Measurements from ENCODE around the gene CDK7.
"Not testable (repeated sequence)": the region's sequence is repeated elsewhere in the genome, so short reads cannot be mapped to it uniquely, and the experiment has no call there.

Gene CDK7

GRCh38 chr5:69255940-69256339, 21.3 kb downstream of the CDK7 start:
- not testable (repeated sequence) for H3K4me3 Mint-ChIP-seq, H3K27ac Mint-ChIP-seq, DNase-seq, H3K4me1 Mint-ChIP-seq, H3K9me3 Mint-ChIP-seq, ATAC-seq, H3K27me3 Mint-ChIP-seq
- peaks cover 22% of the 10 kb centered on the region for H3K36me3 Mint-ChIP-seq (ENCODE audit: low read depth)

GRCh38 chr5:69257577-69257976, 22.9 kb downstream of the CDK7 start:
- Mint-ChIP-seq H3K36me3 (ENCODE audit: low read depth) (peaks cover 29% of the 10 kb centered on the region), H3K9me3 (no peaks in the 10 kb centered on the region), H3K4me1 (no peaks in the 10 kb centered on the region), H3K27ac (no peak overlapping the region), H3K4me3 (no peak overlapping the region), H3K27me3 (no peaks in the 10 kb centered on the region)
- DNase-seq (no peak), ATAC-seq (no peak)

- Mint-ChIP-seq H3K4me3 (no peak overlapping the region), H3K4me1 (no peaks in the 10 kb centered on the region), H3K9me3 (no peaks in the 10 kb centered on the region), H3K27ac (no peak overlapping the region), H3K36me3 (ENCODE audit: low read depth) (peaks cover 36% of the 10 kb centered on the region), H3K27me3 (no peaks in the 10 kb centered on the region)
- ATAC-seq (no peak), DNase-seq (no peak)
Measured at GRCh38 chr5:69261034-69261433, 26.3 kb downstream of the CDK7 start.

GRCh38 chr5:69265931-69266330, 31.2 kb downstream of the CDK7 start:
- Mint-ChIP-seq H3K27me3 (no peaks in the 10 kb centered on the region), H3K27ac (no peak overlapping the region), H3K9me3 (no peaks in the 10 kb centered on the region)

GRCh38 chr5:69268899-69269298, 34.2 kb downstream of the CDK7 start:
- Mint-ChIP-seq H3K4me3 (no peak overlapping the region), H3K27ac (no peak overlapping the region), H3K27me3 (no peaks in the 10 kb centered on the region), H3K36me3 (ENCODE audit: low read depth) (peaks cover 25% of the 10 kb centered on the region), H3K9me3 (no peaks in the 10 kb centered on the region), H3K4me1 (peaks cover 5% of the 10 kb centered on the region)
- no peak for ATAC-seq
- no peak for DNase-seq

More at GRCh38 chr5:69265931-69266330, 31.2 kb downstream of the CDK7 start:
- Mint-ChIP-seq H3K4me1 (no peaks in the 10 kb centered on the region), H3K36me3 (ENCODE audit: low read depth) (peaks cover 32% of the 10 kb centered on the region), H3K4me3 (no peak overlapping the region)
- DNase-seq (no peak), ATAC-seq (peak; percentile 20)

- no peaks in the 10 kb centered on the region for H3K9me3 Mint-ChIP-seq
- peaks cover 5% of the 10 kb centered on the region for H3K4me1 Mint-ChIP-seq
- no peaks in the 10 kb centered on the region for H3K27me3 Mint-ChIP-seq
- ATAC-seq = no peak
- H3K36me3 Mint-ChIP-seq (ENCODE audit: low read depth) = peaks cover 27% of the 10 kb centered on the region
- no peak overlapping the region for H3K27ac Mint-ChIP-seq
- H3K4me3 Mint-ChIP-seq = no peak overlapping the region
- DNase-seq = no peak
Measured at GRCh38 chr5:69270840-69271239, 36.2 kb downstream of the CDK7 start.

GRCh38 chr5:69271376-69271775, 36.7 kb downstream of the CDK7 start:
- DNase-seq = no peak
- H3K4me3 Mint-ChIP-seq = no peak overlapping the region
- no peak for ATAC-seq
- peaks cover 5% of the 10 kb centered on the region for H3K4me1 Mint-ChIP-seq
- no peak overlapping the region for H3K27ac Mint-ChIP-seq
- no peaks in the 10 kb centered on the region for H3K27me3 Mint-ChIP-seq
- no peaks in the 10 kb centered on the region for H3K9me3 Mint-ChIP-seq
- H3K36me3 Mint-ChIP-seq (ENCODE audit: low read depth) = peaks cover 29% of the 10 kb centered on the region

GRCh38 chr5:69275563-69275962, 40.9 kb downstream of the CDK7 start:
- Mint-ChIP-seq H3K9me3 (no peaks in the 10 kb centered on the region), H3K4me1 (peaks cover 5% of the 10 kb centered on the region), H3K27me3 (no peaks in the 10 kb centered on the region), H3K27ac (no peak overlapping the region), H3K36me3 (ENCODE audit: low read depth) (peaks cover 36% of the 10 kb centered on the region), H3K4me3 (no peak overlapping the region)
- DNase-seq (no peak), ATAC-seq (no peak)

- Mint-ChIP-seq H3K4me1 (peaks cover 5% of the 10 kb centered on the region), H3K27me3 (no peaks in the 10 kb centered on the region), H3K36me3 (ENCODE audit: low read depth) (peaks cover 33% of the 10 kb centered on the region), H3K27ac (no peak overlapping the region), H3K9me3 (no peaks in the 10 kb centered on the region), H3K4me3 (no peak overlapping the region)
- ATAC-seq (no peak), DNase-seq (no peak)
Measured at GRCh38 chr5:69276422-69277174, 41.9 kb downstream of the CDK7 start.

- H3K9me3 Mint-ChIP-seq = no peaks in the 10 kb centered on the region
- H3K27ac Mint-ChIP-seq = no peak overlapping the region
- H3K4me1 Mint-ChIP-seq = no peaks in the 10 kb centered on the region
- peaks cover 31% of the 10 kb centered on the region for H3K36me3 Mint-ChIP-seq (ENCODE audit: low read depth)
- DNase-seq = no peak
- no peaks in the 10 kb centered on the region for H3K27me3 Mint-ChIP-seq
- no peak for ATAC-seq
- H3K4me3 Mint-ChIP-seq = no peak overlapping the region
Measured at GRCh38 chr5:69279517-69279916, 44.8 kb downstream of the CDK7 start.

GRCh38 chr5:69281114-69281513, 46.4 kb downstream of the CDK7 start:
- no peaks in the 10 kb centered on the region for H3K4me1 Mint-ChIP-seq
- no peak overlapping the region for H3K27ac Mint-ChIP-seq
- H3K36me3 Mint-ChIP-seq (ENCODE audit: low read depth) = peaks cover 26% of the 10 kb centered on the region
- DNase-seq = no peak
- H3K27me3 Mint-ChIP-seq = no peaks in the 10 kb centered on the region
- H3K9me3 Mint-ChIP-seq = no peaks in the 10 kb centered on the region
- H3K4me3 Mint-ChIP-seq = no peak overlapping the region
- no peak for ATAC-seq

- Mint-ChIP-seq H3K27ac (no peak overlapping the region), H3K27me3 (no peaks in the 10 kb centered on the region), H3K36me3 (ENCODE audit: low read depth) (peaks cover 13% of the 10 kb centered on the region), H3K4me3 (no peak overlapping the region), H3K4me1 (no peaks in the 10 kb centered on the region), H3K9me3 (no peaks in the 10 kb centered on the region)
- ATAC-seq (no peak), DNase-seq (no peak)
Measured at GRCh38 chr5:69284203-69284602, 49.5 kb downstream of the CDK7 start.

GRCh38 chr5:69285448-69286116, 50.9 kb downstream of the CDK7 start:
- Mint-ChIP-seq H3K4me1 (no peaks in the 10 kb centered on the region), H3K36me3 (ENCODE audit: low read depth) (peaks cover 6% of the 10 kb centered on the region), H3K27me3 (no peaks in the 10 kb centered on the region), H3K9me3 (no peaks in the 10 kb centered on the region), H3K4me3 (no peak overlapping the region), H3K27ac (no peak overlapping the region)
- ATAC-seq (no peak), DNase-seq (no peak)

- Mint-ChIP-seq H3K36me3 (ENCODE audit: low read depth) (peaks cover 4% of the 10 kb centered on the region), H3K27me3 (no peaks in the 10 kb centered on the region), H3K4me3 (no peak overlapping the region), H3K9me3 (no peaks in the 10 kb centered on the region), H3K27ac (no peak overlapping the region), H3K4me1 (no peaks in the 10 kb centered on the region)
- DNase-seq (no peak), ATAC-seq (no peak)
Measured at GRCh38 chr5:69288069-69288468, 53.4 kb downstream of the CDK7 start.

GRCh38 chr5:69288688-69289087, 54.0 kb downstream of the CDK7 start:
- Mint-ChIP-seq H3K4me3 (no peak overlapping the region), H3K9me3 (no peaks in the 10 kb centered on the region), H3K27me3 (no peaks in the 10 kb centered on the region), H3K36me3 (ENCODE audit: low read depth) (peaks cover 4% of the 10 kb centered on the region), H3K4me1 (no peaks in the 10 kb centered on the region), H3K27ac (no peak overlapping the region)
- ATAC-seq (peak; percentile 49), DNase-seq (no peak)

All from activated naive CD8-positive, alpha-beta T cell treated with anti-CD3 and anti-CD28 coated beads, Interleukin-2, amount 50 U/mL, for 24 hours (primary cell).